IMR-90 (cell line): Measurements from ENCODE around the gene ZFAND5. TPM values are rescaled to one million over a fixed set of nuclear protein-coding genes. Genes with fewer than 3 reads are reported as not detected.

Experiments used
- ATAC-seq: fragments of 200-7000 bp; cut with Tn5 transposase; 2 replicates; pipeline ENCODE4 v1.9.1; 2020; ENCODE audit warnings: low read depth, mild to moderate bottlenecking, moderate library complexity
- BruUV-seq: library from RNA; stranded (reverse); fragments of 400-500 nt; replicated peaks from 2 replicates; lab custom pipeline; 2021; lab: Mats Ljungman, UMichigan
- CTCF ChIA-PET: fragments of 300-600 bp; formaldehyde crosslinking; extraction: SDS; loops from one replicate; lab custom pipeline; 2021; ENCODE audit warnings: antibody characterized with exemption; lab: Yijun Ruan, JAX
- POLR2A ChIA-PET: fragments of 300-600 bp; sonication (Branson Sonifier 250); formaldehyde crosslinking; loops from one replicate; lab custom pipeline; 2022; ENCODE audit warnings: antibody characterized with exemption; ENCODE audit not compliant: unreplicated experiment; lab: Charles Lee
- DNase-seq: peaks from one replicate; pipeline ENCODE4 v3.0.0; 2013
- H2AFZ ChIP-seq: replicated peaks from 2 replicates; pipeline ENCODE3; 2013; ENCODE audit warnings: low read length, mild to moderate bottlenecking; ENCODE audit not compliant: poor library complexity
- H2AK5ac ChIP-seq: 2 replicates; pipeline ENCODE4 v1.6.1; 2013; ENCODE audit warnings: low read depth, low read length, inconsistent platforms
- H2AK9ac ChIP-seq: replicated peaks from 2 replicates; pipeline ENCODE3; 2013; ENCODE audit warnings: mild to moderate bottlenecking, low read depth, low read length, moderate library complexity; ENCODE audit not compliant: poor library complexity
- H2BK120ac ChIP-seq: 2 replicates; pipeline ENCODE4 v1.6.1; 2013; ENCODE audit warnings: low read depth, low read length, inconsistent platforms
- H2BK15ac ChIP-seq: 3 replicates; pipeline ENCODE4 v1.6.1; 2013; ENCODE audit warnings: low read depth, low read length, inconsistent platforms
- H2BK20ac ChIP-seq: 2 replicates; pipeline ENCODE4 v1.6.1; 2013; ENCODE audit warnings: low read depth, mild to moderate bottlenecking, inconsistent platforms, low read length, moderate library complexity
- H2BK5ac ChIP-seq: 2 replicates; pipeline ENCODE4 v1.6.1; 2013; ENCODE audit warnings: mild to moderate bottlenecking, low read depth, low read length, inconsistent platforms; ENCODE audit not compliant: poor library complexity, severe bottlenecking
- H3K14ac ChIP-seq: replicated peaks from 2 replicates; pipeline ENCODE4 v1.6.1; 2013; ENCODE audit warnings: low read depth, low read length, inconsistent platforms
- H3K18ac ChIP-seq: 2 replicates; pipeline ENCODE4 v1.6.1; 2013; ENCODE audit warnings: low read depth, low read length, control low read depth
- H3K23ac ChIP-seq: 2 replicates; pipeline ENCODE4 v1.6.1; 2013; ENCODE audit warnings: low read depth, low read length, inconsistent platforms
- H3K27ac ChIP-seq: 2 replicates; pipeline ENCODE4 v1.5.1; 2013; ENCODE audit warnings: mild to moderate bottlenecking, control low read depth, low read length; ENCODE audit not compliant: insufficient read depth
- H3K27me3 ChIP-seq: 2 replicates; pipeline ENCODE4 v1.6.1; 2013; ENCODE audit warnings: low read length; ENCODE audit not compliant: control insufficient read depth, insufficient read depth
- H3K36me3 ChIP-seq: 2 replicates; pipeline ENCODE4 v1.6.1; 2013; ENCODE audit warnings: low read length, mixed read lengths; ENCODE audit not compliant: control insufficient read depth, insufficient read depth
- H3K4ac ChIP-seq: 2 replicates; pipeline ENCODE4 v1.6.1; 2013; ENCODE audit warnings: low read depth, low read length, inconsistent platforms
- H3K4me1 ChIP-seq: 2 replicates; pipeline ENCODE4 v1.6.1; 2013; ENCODE audit warnings: low read length, mixed read lengths; ENCODE audit not compliant: control insufficient read depth, insufficient read depth
- H3K4me2 ChIP-seq: 2 replicates; pipeline ENCODE4 v1.6.1; 2013; ENCODE audit warnings: low read depth, mild to moderate bottlenecking, control low read depth, low read length, moderate library complexity
- H3K4me3 ChIP-seq: 2 replicates; pipeline ENCODE4 v1.5.1; 2013; ENCODE audit warnings: low read depth, mild to moderate bottlenecking, control low read depth, low read length, moderate library complexity; ENCODE audit not compliant: insufficient read depth
- H3K56ac ChIP-seq: 2 replicates; pipeline ENCODE4 v1.6.1; 2013; ENCODE audit warnings: low read length, inconsistent platforms; ENCODE audit not compliant: insufficient read depth; ENCODE audit errors: extremely low read depth
- H3K79me1 ChIP-seq, 2 experiments: 2 replicates each; pipeline ENCODE4 v1.6.1; 2013; ENCODE audit warnings: low read length in 2 of 2, inconsistent platforms in 1 of 2, low read depth in 1 of 2
- H3K9ac ChIP-seq: 2 replicates; pipeline ENCODE4 v1.6.1; 2013; ENCODE audit warnings: low read depth, low read length, control low read depth
- H3K9me1 ChIP-seq: 2 replicates; pipeline ENCODE4 v1.6.1; 2013; ENCODE audit warnings: low read length, inconsistent platforms; ENCODE audit not compliant: insufficient read depth
- H3K9me3 ChIP-seq: 2 replicates; pipeline ENCODE4 v1.6.1; 2013; ENCODE audit warnings: low read length; ENCODE audit not compliant: control insufficient read depth, insufficient read depth
- H4K20me1 ChIP-seq: 2 replicates; pipeline ENCODE4 v1.6.1; 2013; ENCODE audit warnings: low read length, inconsistent platforms; ENCODE audit not compliant: insufficient read depth
- H4K5ac ChIP-seq: 2 replicates; pipeline ENCODE4 v1.6.1; 2013; ENCODE audit warnings: mild to moderate bottlenecking, low read depth, low read length, control low read depth
- H4K8ac ChIP-seq, 2 experiments: 2 replicates each; pipeline ENCODE4 v1.6.1; 2013; ENCODE audit warnings: low read depth in 2 of 2, low read length in 2 of 2, control low read depth in 1 of 2, inconsistent platforms in 1 of 2
- H4K91ac ChIP-seq: 2 replicates; pipeline ENCODE4 v1.6.1; 2013; ENCODE audit warnings: low read depth, low read length, inconsistent platforms; ENCODE audit not compliant: insufficient read depth
- BHLHE40 ChIP-seq: fragments of 150-350 bp; IDR thresholded peaks from 2 replicates; pipeline ENCODE4 v1.6.1; 2016; ENCODE audit warnings: mild to moderate bottlenecking, low read depth, low read length
- FOS ChIP-seq: fragments of 150-350 bp; IDR thresholded peaks from 2 replicates; pipeline ENCODE4 v1.6.1; 2016; ENCODE audit warnings: low read depth, low read length
- MAZ ChIP-seq: IDR thresholded peaks from 2 replicates; pipeline ENCODE4 v1.6.1; 2012; ENCODE audit warnings: low read depth, mild to moderate bottlenecking, low read length, improper control_type of control experiment, moderate library complexity, borderline replicate concordance
- MXI1 ChIP-seq: IDR thresholded peaks from 2 replicates; pipeline ENCODE4 v1.6.1; 2012; ENCODE audit warnings: low read depth, mild to moderate bottlenecking, low read length, moderate library complexity, borderline replicate concordance
- NFE2L2 ChIP-seq: fragments of 150-350 bp; IDR thresholded peaks from 2 replicates; pipeline ENCODE4 v1.6.1; 2016; ENCODE audit warnings: low read depth, mild to moderate bottlenecking, low read length
- RCOR1 ChIP-seq: IDR thresholded peaks from 2 replicates; pipeline ENCODE4 v1.6.1; 2012; ENCODE audit warnings: mild to moderate bottlenecking, low read length, improper control_type of control experiment; ENCODE audit not compliant: insufficient replicate concordance
- WGBS, 2 experiments: methylation state at CpG; one replicate each; pipeline versions ENCODE4 v1.1.5 to v1.1.7; 2013; ENCODE audit warnings: missing lambda C conversion rate in 2 of 2; ENCODE audit not compliant: insufficient read length in 1 of 2; ENCODE audit errors: extremely low coverage in 2 of 2; 5-methylcytosine and 5-hydroxymethylcytosine counted together
- dilution Hi-C: fragments of 300-500 bp; cut with HindIII; formaldehyde crosslinking; loops from one replicate; pipeline ENCODE4 v1.14.3; 2018; ENCODE audit warnings: low sequenced_read_pairs; ENCODE audit not compliant: unreplicated experiment
- in situ Hi-C: fragments of 300-500 bp; cut with MboI; formaldehyde crosslinking; loops from 3 replicates; pipeline ENCODE4 v1.14.3; 2019; ENCODE audit warnings: low sequenced_read_pairs, inconsistent platforms, mixed read lengths
- intact Hi-C: fragments of 100-400 bp; cut with micrococcal nuclease; formaldehyde crosslinking; loops from 2 replicates; pipeline ENCODE4 v1.10.0; 2022
- polyA plus RNA-seq, 3 experiments: library from polyadenylated mRNA; depleted of rRNA; stranded (reverse); fragments of >200 nt; gene quantifications; 2 replicates each; pipeline ENCODE4 v1.2.3, GENCODE V29; 2012; ENCODE audit warnings: low replicate concordance in 1 of 3
- total RNA-seq: library from RNA; depleted of rRNA; stranded (reverse); fragments of >200 nt; gene quantifications from 2 replicates; pipeline ENCODE4 v1.2.3, GENCODE V29; 2012
- TF ChIP-seq, protein P1 (sequence below): conservative IDR thresholded peaks from 2 replicates; pipeline ENCODE4 v1.5.1; 2012; ENCODE audit warnings: mild to moderate bottlenecking, low read depth, low read length, improper control_type of control experiment
- TF ChIP-seq, protein P2 (sequence below): fragments of 150-350 bp; IDR thresholded peaks from 2 replicates; pipeline ENCODE4 v1.6.1; 2016; ENCODE audit warnings: low read depth, mild to moderate bottlenecking, low read length, moderate library complexity, borderline replicate concordance

Gene ZFAND5
- total and polyA plus RNA-seq, 2 of the 4 experiments (the other 2 are of a cell fraction), result 35.8 to 85.2 TPM

DNA sequence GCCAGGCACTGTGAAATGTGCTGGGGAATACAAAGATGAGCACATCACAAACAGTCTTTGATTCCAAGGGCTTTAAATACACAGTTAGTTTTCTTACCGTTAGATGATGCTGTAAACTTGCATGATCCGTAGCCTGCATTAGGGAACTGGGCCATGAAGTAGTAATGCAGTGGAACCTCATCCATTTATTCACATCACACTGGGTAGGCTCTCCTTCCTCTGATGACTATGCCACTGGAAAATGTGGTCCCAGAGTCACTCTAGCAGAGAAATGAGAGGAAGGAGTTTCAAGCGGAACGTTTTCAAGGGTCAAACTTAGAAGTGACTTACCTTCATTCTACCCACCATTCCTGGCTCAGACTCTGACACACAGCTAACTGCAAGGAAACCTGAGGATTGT, 26.4 kb downstream of the ZFAND5 start:
- H2BK20ac ChIP-seq, result no peak overlapping the region
- no peak overlapping the region for H3K9ac ChIP-seq
- no peak overlapping the region for H3K4me3 ChIP-seq
- DNase-seq (no peak), ATAC-seq (no peak)
- no peaks in the 10 kb centered on the region for H3K4me1 ChIP-seq
- TF ChIP-seq, protein P1, sequence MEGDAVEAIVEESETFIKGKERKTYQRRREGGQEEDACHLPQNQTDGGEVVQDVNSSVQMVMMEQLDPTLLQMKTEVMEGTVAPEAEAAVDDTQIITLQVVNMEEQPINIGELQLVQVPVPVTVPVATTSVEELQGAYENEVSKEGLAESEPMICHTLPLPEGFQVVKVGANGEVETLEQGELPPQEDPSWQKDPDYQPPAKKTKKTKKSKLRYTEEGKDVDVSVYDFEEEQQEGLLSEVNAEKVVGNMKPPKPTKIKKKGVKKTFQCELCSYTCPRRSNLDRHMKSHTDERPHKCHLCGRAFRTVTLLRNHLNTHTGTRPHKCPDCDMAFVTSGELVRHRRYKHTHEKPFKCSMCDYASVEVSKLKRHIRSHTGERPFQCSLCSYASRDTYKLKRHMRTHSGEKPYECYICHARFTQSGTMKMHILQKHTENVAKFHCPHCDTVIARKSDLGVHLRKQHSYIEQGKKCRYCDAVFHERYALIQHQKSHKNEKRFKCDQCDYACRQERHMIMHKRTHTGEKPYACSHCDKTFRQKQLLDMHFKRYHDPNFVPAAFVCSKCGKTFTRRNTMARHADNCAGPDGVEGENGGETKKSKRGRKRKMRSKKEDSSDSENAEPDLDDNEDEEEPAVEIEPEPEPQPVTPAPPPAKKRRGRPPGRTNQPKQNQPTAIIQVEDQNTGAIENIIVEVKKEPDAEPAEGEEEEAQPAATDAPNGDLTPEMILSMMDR, result no peak
- TF ChIP-seq FOS, result no peak
- no peak for TF ChIP-seq RCOR1
- no peak for TF ChIP-seq MXI1
- TF ChIP-seq, protein P2, sequence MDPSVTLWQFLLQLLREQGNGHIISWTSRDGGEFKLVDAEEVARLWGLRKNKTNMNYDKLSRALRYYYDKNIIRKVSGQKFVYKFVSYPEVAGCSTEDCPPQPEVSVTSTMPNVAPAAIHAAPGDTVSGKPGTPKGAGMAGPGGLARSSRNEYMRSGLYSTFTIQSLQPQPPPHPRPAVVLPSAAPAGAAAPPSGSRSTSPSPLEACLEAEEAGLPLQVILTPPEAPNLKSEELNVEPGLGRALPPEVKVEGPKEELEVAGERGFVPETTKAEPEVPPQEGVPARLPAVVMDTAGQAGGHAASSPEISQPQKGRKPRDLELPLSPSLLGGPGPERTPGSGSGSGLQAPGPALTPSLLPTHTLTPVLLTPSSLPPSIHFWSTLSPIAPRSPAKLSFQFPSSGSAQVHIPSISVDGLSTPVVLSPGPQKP, result no peak
- no peak for TF ChIP-seq MAZ
- no peak for TF ChIP-seq BHLHE40
- no peak for TF ChIP-seq NFE2L2
- in situ Hi-C loops (no loop called here), intact Hi-C loops (no loop called here), dilution Hi-C loops (no loop called here)
- H3K18ac ChIP-seq, result no peak overlapping the region
- no peak overlapping the region for H3K27ac ChIP-seq
- no peak overlapping the region for H3K14ac ChIP-seq
- H4K5ac ChIP-seq, result no peak overlapping the region
- H3K9me3 ChIP-seq, result no peaks in the 10 kb centered on the region
- H2AK9ac ChIP-seq, result no peak overlapping the region
- no peaks in the 10 kb centered on the region for H3K36me3 ChIP-seq
- no peaks in the 10 kb centered on the region for H3K27me3 ChIP-seq
- no peak overlapping the region for H3K56ac ChIP-seq
- H3K9me1 ChIP-seq, result no peaks in the 10 kb centered on the region
- no CpG with 5 or more reads among the region's 4 CpGs for WGBS, 2 experiments
- H2AFZ ChIP-seq, result no peak overlapping the region
- no peak overlapping the region for H3K23ac ChIP-seq
- H4K20me1 ChIP-seq, result no peaks in the 10 kb centered on the region
- H2BK15ac ChIP-seq, result no peak overlapping the region
- no peaks in the 10 kb centered on the region for H3K79me1 ChIP-seq
- H2BK5ac ChIP-seq, result no peak overlapping the region
- no peak overlapping the region for H2AK5ac ChIP-seq
- no peak overlapping the region for H4K8ac ChIP-seq
- ChIA-PET POLR2A (no interaction called here), CTCF (no interaction called here)
- H3K4ac ChIP-seq, result no peak overlapping the region
- H2BK120ac ChIP-seq, result no peak overlapping the region
- no peak overlapping the region for H4K91ac ChIP-seq
- no TSS peak for BruUV-seq
- H3K4me2 ChIP-seq, result no peak overlapping the region
